HepG2 (cell line): ENCODE results near the gene MASP2. TPM values are rescaled to one million over a fixed set of nuclear protein-coding genes. Genes with fewer than 3 reads are reported as not detected.

Experiments used
- ATAC-seq: fragments of 200-7000 bp; cut with Tn5 transposase; 3 replicates; pipeline ENCODE4 v1.9.1; 2020; ENCODE audit warnings: mild to moderate bottlenecking, moderate library complexity
- BruUV-seq: library from RNA; stranded (reverse); fragments of 400-500 nt; replicated peaks from 2 replicates; lab custom pipeline; 2021; lab: Mats Ljungman, UMichigan
- CTCF ChIA-PET: fragments of 300-600 bp; formaldehyde crosslinking; extraction: SDS; loops from one replicate; lab custom pipeline; 2021; ENCODE audit warnings: low total read pairs, inconsistent platforms, low intra/inter-chr PET ratio; lab: Yijun Ruan, JAX
- POLR2A ChIA-PET: fragments of 350-600 bp; sonication (Branson Sonifier 250); formaldehyde crosslinking; loops from one replicate; lab custom pipeline; 2020; ENCODE audit warnings: antibody characterized with exemption, inconsistent platforms; lab: Yijun Ruan, JAX
- DNase-seq: peaks from one replicate; pipeline ENCODE4 v3.0.0-alpha.2; 2015; ENCODE audit warnings: low spot score
- FAIRE-seq: peaks from 3 replicates; lab custom pipeline; 2011; peaks lifted over from hg19 to GRCh38; lab: Jason Lieb, UNC
- H2AFZ ChIP-seq: one replicate; pipeline ENCODE4 v1.6.1; 2011; ENCODE audit warnings: low read length, inconsistent platforms
- H3K27ac ChIP-seq: fragments of 300-600 bp; 3 replicates; pipeline ENCODE4 v1.8.0; 2011; ENCODE audit warnings: mixed run types, mild to moderate bottlenecking, mixed read lengths, low read length, inconsistent platforms; ENCODE audit not compliant: insufficient read depth; ENCODE audit errors: extremely low read length
- H3K27me3 ChIP-seq, 2 experiments: fragments of 200-600 bp in 1 of 2; 2 replicates in 1 of 2; 3 replicates in 1 of 2; pipeline versions ENCODE4 v1.6.0 to v1.8.0; 2011; ENCODE audit warnings: low read length in 2 of 2, mild to moderate bottlenecking in 2 of 2, moderate library complexity in 2 of 2, inconsistent platforms in 1 of 2; ENCODE audit not compliant: insufficient read depth in 2 of 2, control insufficient read depth in 1 of 2
- H3K36me3 ChIP-seq, 2 experiments: fragments of 200-600 bp in 1 of 2; replicated peaks in 1 of 2; 2 replicates in 1 of 2; 3 replicates in 1 of 2; pipeline versions ENCODE4 v1.5.1 to v1.8.0; 2011; ENCODE audit warnings: low read length in 2 of 2, inconsistent platforms in 1 of 2; ENCODE audit not compliant: insufficient read depth in 2 of 2, control insufficient read depth in 1 of 2
- H3K4me1 ChIP-seq: 2 replicates; pipeline ENCODE4 v1.5.1; 2012; ENCODE audit warnings: low read length, inconsistent platforms; ENCODE audit not compliant: insufficient read depth
- H3K4me2 ChIP-seq: 2 replicates; pipeline ENCODE4 v1.6.0; 2011; ENCODE audit warnings: low read depth, low read length, inconsistent platforms
- H3K4me3 ChIP-seq, 3 experiments: fragments of 200-600 bp in 1 of 3; sonication (generic), shearing (Covaris generic) in 1 of 3; replicated peaks in 1 of 3; 2 replicates each; pipeline ENCODE4 v1.5.1; 2011 to 2016; ENCODE audit warnings: low read length in 3 of 3, inconsistent platforms in 2 of 3, low read depth in 2 of 3, mild to moderate bottlenecking in 2 of 3, control low read depth in 1 of 3, mixed read lengths in 1 of 3; ENCODE audit not compliant: insufficient read depth in 1 of 3
- H3K79me2 ChIP-seq: one replicate; pipeline ENCODE4 v1.6.1; 2011; ENCODE audit warnings: low read length, inconsistent platforms; ENCODE audit not compliant: insufficient read depth
- H3K9ac ChIP-seq: 2 replicates; pipeline ENCODE4 v1.6.0; 2011; ENCODE audit warnings: mild to moderate bottlenecking, low read depth, low read length, inconsistent platforms; ENCODE audit not compliant: insufficient read depth
- H3K9me3 ChIP-seq: 2 replicates; pipeline ENCODE4 v1.5.1; 2012; ENCODE audit warnings: mild to moderate bottlenecking, low read length
- H4K20me1 ChIP-seq: 2 replicates; pipeline ENCODE4 v1.6.0; 2011; ENCODE audit warnings: inconsistent platforms, mild to moderate bottlenecking, low read length, moderate library complexity; ENCODE audit not compliant: insufficient read depth
- CBX5 ChIP-seq: sonication (generic); formaldehyde crosslinking; IDR thresholded peaks from 2 replicates; pipeline ENCODE4 v1.4.0; 2020; ENCODE audit warnings: missing genetic modification reagents, borderline replicate concordance
- MATR3 ChIP-seq: sonication (generic); formaldehyde crosslinking; IDR thresholded peaks from 2 replicates; pipeline ENCODE4 v1.4.0; 2020; ENCODE audit warnings: missing genetic modification reagents
- SMAD1 ChIP-seq: sonication (generic); formaldehyde crosslinking; IDR thresholded peaks from 2 replicates; pipeline ENCODE4 v1.4.0; 2020; ENCODE audit warnings: missing genetic modification reagents, low read depth, mild to moderate bottlenecking, borderline replicate concordance
- ZNF225 ChIP-seq: sonication (generic); formaldehyde crosslinking; IDR thresholded peaks from 2 replicates; pipeline ENCODE4 v1.4.0; 2020; ENCODE audit warnings: mild to moderate bottlenecking, missing genetic modification reagents
- ZSCAN5A ChIP-seq: sonication (generic); formaldehyde crosslinking; IDR thresholded peaks from 2 replicates; pipeline ENCODE4 v1.8.0; 2022; ENCODE audit warnings: mild to moderate bottlenecking, missing genetic modification reagents, borderline replicate concordance
- WGBS: methylation state at CpG from one replicate; pipeline ENCODE4 v1.1.6; 2017; ENCODE audit warnings: low lambda C conversion rate; 5-methylcytosine and 5-hydroxymethylcytosine counted together
- in situ Hi-C: cut with HindIII; loops from 2 replicates; pipeline ENCODE4 v1.10.0; 2017; ENCODE audit warnings: low pct_unique_long_range_greater_than_20kb; ENCODE audit not compliant: extremely low pct_ligation_motif_present
- intact Hi-C: fragments of 100-400 bp; cut with micrococcal nuclease; formaldehyde crosslinking; loops from one replicate; pipeline ENCODE4 v1.10.0; 2022; ENCODE audit not compliant: unreplicated experiment
- polyA plus RNA-seq, 8 experiments: library from polyadenylated mRNA; depleted of rRNA in 3 of 8; stranded (reverse) in 7 of 8; unstranded in 1 of 8; fragments of >200 nt; fragmentation: Illumina TruSeq in 4 of 8; extraction: Trizol in 4 of 8; gene quantifications; 2 replicates each; pipeline versions ENCODE4 v1.2.1 to v1.2.3, GENCODE V29; 2011 to 2016; ENCODE audit warnings: low read depth in 4 of 8, missing spikeins in 1 of 8, mixed read lengths in 1 of 8; ENCODE audit not compliant: insufficient read depth in 1 of 8
- total RNA-seq, 5 experiments: library from RNA; depleted of rRNA; stranded (reverse); fragments of >200 nt; fragmentation: Illumina TruSeq; extraction: Trizol; gene quantifications; 2 replicates each; pipeline ENCODE4 v1.2.3, GENCODE V29; 2016; ENCODE audit warnings: low read depth in 1 of 5
- TF ChIP-seq, protein P1 (sequence below): sonication (generic); formaldehyde crosslinking; IDR thresholded peaks from 2 replicates; pipeline ENCODE4 v1.4.0; 2020; ENCODE audit warnings: missing genetic modification reagents

Gene MASP2
- total and polyA plus RNA-seq, 2 of the 13 experiments (the other 11 are each of a cell fraction or from before 2014, with no cell fraction given) = 7.1 to 11.8 TPM

DNA sequence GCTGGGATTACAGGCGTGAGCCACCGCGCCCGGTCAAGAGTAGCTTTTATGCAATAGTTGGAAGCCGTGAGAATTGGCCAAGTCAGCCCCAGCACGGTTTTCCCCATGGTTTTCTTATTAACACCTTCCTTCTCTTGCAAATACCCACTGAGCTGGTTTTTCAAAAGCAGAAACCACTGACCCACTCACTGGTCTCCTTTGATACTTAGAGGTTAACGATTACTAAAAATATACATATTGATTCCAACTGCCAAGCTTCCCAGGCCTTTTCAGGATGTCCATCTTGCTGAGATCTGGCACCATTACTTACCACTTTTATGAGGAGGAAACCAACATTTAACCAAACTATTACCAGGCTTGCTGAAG lies 60.5 kb downstream of the MASP2 start:
- ChIA-PET CTCF (no interaction called here), POLR2A (no interaction called here)
- H3K27ac ChIP-seq = no peak overlapping the region
- no peak for DNase-seq
- no peak overlapping the region for H2AFZ ChIP-seq
- H3K4me2 ChIP-seq = no peak overlapping the region
- no peak for ATAC-seq
- H3K4me1 ChIP-seq = peaks cover 12% of the 10 kb centered on the region
- TF ChIP-seq MATR3 (CRISPR knock-in tag) (no peak), ZSCAN5A (no peak), ZNF225 (CRISPR knock-in tag) (no peak), SMAD1 (CRISPR knock-in tag) (no peak), CBX5 (CRISPR knock-in tag) (no peak)
- TF ChIP-seq, protein P1, sequence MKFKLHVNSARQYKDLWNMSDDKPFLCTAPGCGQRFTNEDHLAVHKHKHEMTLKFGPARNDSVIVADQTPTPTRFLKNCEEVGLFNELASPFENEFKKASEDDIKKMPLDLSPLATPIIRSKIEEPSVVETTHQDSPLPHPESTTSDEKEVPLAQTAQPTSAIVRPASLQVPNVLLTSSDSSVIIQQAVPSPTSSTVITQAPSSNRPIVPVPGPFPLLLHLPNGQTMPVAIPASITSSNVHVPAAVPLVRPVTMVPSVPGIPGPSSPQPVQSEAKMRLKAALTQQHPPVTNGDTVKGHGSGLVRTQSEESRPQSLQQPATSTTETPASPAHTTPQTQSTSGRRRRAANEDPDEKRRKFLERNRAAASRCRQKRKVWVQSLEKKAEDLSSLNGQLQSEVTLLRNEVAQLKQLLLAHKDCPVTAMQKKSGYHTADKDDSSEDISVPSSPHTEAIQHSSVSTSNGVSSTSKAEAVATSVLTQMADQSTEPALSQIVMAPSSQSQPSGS (CRISPR knock-in tag) = no peak
- H3K9me3 ChIP-seq = no peaks in the 10 kb centered on the region
- in situ Hi-C loops = no loop called here
- FAIRE-seq = no peak
- intact Hi-C loops = no loop called here
- H3K79me2 ChIP-seq = no peaks in the 10 kb centered on the region
- H3K9ac ChIP-seq = no peak overlapping the region
- BruUV-seq = no TSS peak
- no peaks in the 10 kb centered on the region for H3K36me3 ChIP-seq
- H3K4me3 ChIP-seq = no peak overlapping the region
- peaks cover 2 to 10% of the 10 kb centered on the region in 2 experiments for H3K27me3 ChIP-seq
- 38% methylated on average over 6 of the region's 7 CpGs for WGBS
- no peaks in the 10 kb centered on the region for H4K20me1 ChIP-seq
